Motor neuron (in vitro differentiated cells): Measurements from ENCODE around the gene RAD17. TPM values are rescaled to one million over a fixed set of nuclear protein-coding genes. Genes with fewer than 3 reads are reported as not detected.
A peak's percentile ranks its signal among the peaks of the same experiment; 100 is the strongest.
"Not testable (repeated sequence)": the region's sequence is repeated elsewhere in the genome, so short reads cannot be mapped to it uniquely, and the experiment has no call there.

ENCODE experiments used
- ATAC-seq, 8 experiments: fragments of 200-7000 bp; cut with Tn5 transposase; replicated peaks in 6 of 8; 2 replicates each; pipeline ENCODE4 v1.8.0; 2021; ENCODE audit warnings: mild to moderate bottlenecking in 8 of 8, moderate library complexity in 8 of 8
- H3K27ac ChIP-seq, 2 donors: fragments of 250-450 bp; sonication (Bioruptor Pico); 2 replicates each; pipeline ENCODE4 v1.9.0; 2021; ENCODE audit warnings: antibody characterized with exemption in 2 of 2, mild to moderate bottlenecking in 2 of 2, moderate library complexity in 1 of 2
- H3K4me1 ChIP-seq, 2 donors: fragments of 250-450 bp; sonication (Bioruptor Pico); replicated peaks in 1 of 2; 2 replicates each; pipeline ENCODE4 v1.6.1; 2021; ENCODE audit warnings: antibody characterized with exemption in 2 of 2, mild to moderate bottlenecking in 2 of 2, moderate library complexity in 1 of 2
- H3K4me3 ChIP-seq, 5 donors: fragments of 250-450 bp; sonication (Bioruptor Pico); 2 replicates each; pipeline ENCODE4 v1.9.0; 2021; ENCODE audit warnings: antibody characterized with exemption in 5 of 5, mild to moderate bottlenecking in 5 of 5, moderate library complexity in 4 of 5
- WGBS, 10 experiments: fragments of 450-650 bp; shearing (Covaris generic); methylation state at CpG; one replicate each; pipeline ENCODE4 v1.0.0; 2022; 5-methylcytosine and 5-hydroxymethylcytosine counted together
- in situ Hi-C, 9 experiments: fragments of 400-800 bp; cut with MboI; loops; one replicate each; pipeline ENCODE4 v1.15.0; 2021; ENCODE audit warnings: low sequenced_read_pairs in 9 of 9, low pct_unique_long_range_greater_than_20kb in 2 of 9; ENCODE audit not compliant: unreplicated experiment in 9 of 9
- total RNA-seq, 8 experiments: library from RNA; unstranded; fragments of 300-600 nt; gene quantifications; 2 replicates each; pipeline versions ENCODE4 v1.2.3 to v1.2.4, GENCODE V29; 2022

The RAD17 gene
- total RNA-seq, 8 experiments from 2014 or later = 26.9 to 41.3 (median 28.6) TPM

DNA sequence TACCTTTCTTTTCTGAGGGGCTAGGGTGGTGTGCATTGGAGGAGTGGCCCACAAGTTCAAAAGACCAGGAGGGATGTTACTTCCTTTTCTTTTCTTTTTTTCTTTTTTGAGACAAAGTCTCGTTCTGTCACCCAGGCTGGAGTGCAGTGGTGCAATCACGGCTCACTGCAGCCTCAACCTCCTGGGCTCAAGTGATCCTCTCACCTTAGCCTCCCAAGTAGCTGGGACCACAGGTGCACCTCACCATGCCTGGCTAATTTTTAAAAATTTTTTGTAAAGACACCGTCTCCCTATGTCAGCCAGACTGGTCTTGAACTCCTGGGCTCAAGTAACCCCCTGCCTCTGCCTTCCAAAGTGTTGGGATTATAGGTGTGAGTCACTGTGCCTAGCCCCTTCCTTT is 83.9 kb downstream of the RAD17 start:
- in situ Hi-C loops, H3K27ac ChIP-seq, H3K4me3 ChIP-seq, H3K4me1 ChIP-seq, ATAC-seq: not testable (repeated sequence)
- WGBS, 10 experiments = 90 to 100% (median 94%) methylated on average over 1 to 3 of the region's 3 CpGs; no CpG with 5 or more reads in 3 of the 10 experiments

GRCh38 chr5:69454460-69455249 is 85.0 kb downstream of the RAD17 start:
- H3K4me3 ChIP-seq = no peak overlapping the region
- in situ Hi-C loops = no loop called here
- WGBS, 10 experiments = 3 to 58% (median 31%) methylated on average over 3 to 7 of the region's 8 CpGs; no CpG with 5 or more reads in 3 of the 10 experiments
- H3K27ac ChIP-seq = peak overlapping the region in 1 of 2 donors; percentile 32
- H3K4me1 ChIP-seq = peaks cover 0 to 4% of the 10 kb centered on the region in 2 donors
- ATAC-seq = peak in 7 of 8 experiments; percentile 78 to 97 (median 88)

GRCh38 chr5:69455428-69455988 is 85.9 kb downstream of the RAD17 start:
- H3K4me1 ChIP-seq, in situ Hi-C loops, ATAC-seq, H3K4me3 ChIP-seq: not testable (repeated sequence)
- 60 to 100% (median 94%) methylated on average over 1 to 5 of the region's 7 CpGs; no CpG with 5 or more reads in 3 of the 10 experiments for WGBS, 10 experiments
- H3K27ac ChIP-seq = peak overlapping the region in 1 of 2 donors; percentile 10

- no peak overlapping the region for H3K4me3 ChIP-seq
- 50 to 100% (median 94%) methylated on average over 1 of the region's 1 CpG; no CpG with 5 or more reads in 2 of the 10 experiments for WGBS, 10 experiments
- no peak for ATAC-seq
Measured at GRCh38 chr5:69462170-69462569, 92.6 kb downstream of the RAD17 start.

More at GRCh38 chr5:69462170-69462569, 92.6 kb downstream of the RAD17 start:
- in situ Hi-C loops = no loop called here
- Histone ChIP-seq H3K27ac (no peak overlapping the region), H3K4me1 (no peaks in the 10 kb centered on the region)

Other genes with a start within 250 kb of the RAD17 start
- gene CCNB1, start 202.7 kb upstream of the RAD17 start, total RNA-seq = 100 to 1,000 TPM in 2 of 8 experiments, 10 to 100 TPM in 1, 1 to 10 TPM in 5; 6.1 to 149 (median 8.9) TPM
- 10 to 100 TPM in 5 of 8 experiments, 1 to 10 TPM in 3; 1.8 to 38.6 (median 13.4) TPM for gene CENPH, start 180.2 kb upstream of the RAD17 start, total RNA-seq
- 10 to 100 TPM; 30.8 to 75.9 (median 39.7) TPM for gene CDK7, start 134.9 kb upstream of the RAD17 start, total RNA-seq
- gene CCDC125, start 37.0 kb upstream of the RAD17 start, total RNA-seq = 10 to 100 TPM in 1 of 8 experiments, 1 to 10 TPM in 7; 3.0 to 10.5 (median 4.6) TPM
- 10 to 100 TPM; 21.8 to 54.7 (median 33.9) TPM for gene AK6, start 298 bp upstream of the RAD17 start, total RNA-seq
- gene TAF9, start 298 bp upstream of the RAD17 start, total RNA-seq = 100 to 1,000 TPM in 2 of 8 experiments, 10 to 100 TPM in 6; 68.4 to 120 (median 84.9) TPM
- 1 to 10 TPM in 1 of 8 experiments, under 1 TPM in 7; 0.05 to 2.5 (median 0.26) TPM for gene MARVELD2, start 45.3 kb downstream of the RAD17 start, total RNA-seq
- 10 to 100 TPM in 2 of 8 experiments, 1 to 10 TPM in 4, under 1 TPM in 2; 0.85 to 22.8 (median 2.1) TPM for gene OCLN, start 123.0 kb downstream of the RAD17 start, total RNA-seq
- gene GTF2H2C, start 190.4 kb downstream of the RAD17 start, total RNA-seq = 10 to 100 TPM; 29.1 to 67.4 (median 36.7) TPM